ENCODE measurements around the gene RIBC1.

The RIBC1 gene

GRCh38 chrX:53422861-53423306 lies at the start of gene RIBC1:
TSS of gene RIBC1 (plus strand) at chrX:53422873. CDS start at chrX:53426277, 3,404 bp downstream.
- TF ChIP-seq CTCF (IDR thresholded peaks at IDR 0.05; ENCODE audit: control insufficient read depth, insufficient read depth, low read depth, low read length, missing control alignments): no peak
- H3K4me3 ChIP-seq (ENCODE audit: control insufficient read depth, low read depth, low read length): peak within 1 kb of the TSS; percentile 70
- no peak for DNase-seq (ENCODE audit: low read depth)

- DNase-seq (ENCODE audit: low read depth): no peak
- no peak for TF ChIP-seq CTCF (IDR thresholded peaks at IDR 0.05; ENCODE audit: control insufficient read depth, insufficient read depth, low read depth, low read length, missing control alignments)
- H3K4me3 ChIP-seq (ENCODE audit: control insufficient read depth, low read depth, low read length): no peak overlapping the region
These were observed 49.4 kb upstream of the RIBC1 start for GRCh38 chrX:53373307-53373706.

GRCh38 chrX:53374222-53374820 lies 48.4 kb upstream of the RIBC1 start:
- TF ChIP-seq CTCF (IDR thresholded peaks at IDR 0.05; ENCODE audit: control insufficient read depth, insufficient read depth, low read depth, low read length, missing control alignments): no peak
- no peak overlapping the region for H3K4me3 ChIP-seq (ENCODE audit: control insufficient read depth, low read depth, low read length)
- no peak for DNase-seq (ENCODE audit: low read depth)

- DNase-seq (ENCODE audit: low read depth): no peak
- no peak for TF ChIP-seq CTCF (IDR thresholded peaks at IDR 0.05; ENCODE audit: control insufficient read depth, insufficient read depth, low read depth, low read length, missing control alignments)
- H3K4me3 ChIP-seq (ENCODE audit: control insufficient read depth, low read depth, low read length): no peak overlapping the region
These were observed 47.8 kb upstream of the RIBC1 start for GRCh38 chrX:53374923-53375322.

GRCh38 chrX:53376888-53377287 lies 45.8 kb upstream of the RIBC1 start:
- TF ChIP-seq CTCF (IDR thresholded peaks at IDR 0.05; ENCODE audit: control insufficient read depth, insufficient read depth, low read depth, low read length, missing control alignments): no peak
- no peak overlapping the region for H3K4me3 ChIP-seq (ENCODE audit: control insufficient read depth, low read depth, low read length)
- no peak for DNase-seq (ENCODE audit: low read depth)

GRCh38 chrX:53377464-53377863 lies 45.2 kb upstream of the RIBC1 start:
- DNase-seq (ENCODE audit: low read depth): no peak
- no peak overlapping the region for H3K4me3 ChIP-seq (ENCODE audit: control insufficient read depth, low read depth, low read length)
- TF ChIP-seq CTCF (IDR thresholded peaks at IDR 0.05; ENCODE audit: control insufficient read depth, insufficient read depth, low read depth, low read length, missing control alignments): no peak
